Activated T-cell treated with anti-CD3 and anti-CD28 coated beads for 1 hour (primary cell): ENCODE measurements around the gene SEMA5A.

ENCODE experiments used
- DNase-seq: peaks from one replicate; pipeline ENCODE4 v3.0.0-alpha.2; 2020; ENCODE audit warnings: low read depth

The SEMA5A gene

GRCh38 chr5:9395706-9396105, 150.2 kb downstream of the SEMA5A start:
- no peak for DNase-seq

- DNase-seq = no peak
Measured at GRCh38 chr5:9394221-9394620, 151.7 kb downstream of the SEMA5A start.

- no peak for DNase-seq
Measured at GRCh38 chr5:9392625-9393024, 153.2 kb downstream of the SEMA5A start.

GRCh38 chr5:9391080-9391479, 154.8 kb downstream of the SEMA5A start:
- DNase-seq = no peak

GRCh38 chr5:9390113-9390512, 155.8 kb downstream of the SEMA5A start:
- DNase-seq = no peak

- DNase-seq = no peak
Measured at GRCh38 chr5:9388941-9389674, 156.8 kb downstream of the SEMA5A start.

- DNase-seq = no peak
Measured at GRCh38 chr5:9387879-9388278, 158.0 kb downstream of the SEMA5A start.

- no peak for DNase-seq
Measured at GRCh38 chr5:9386945-9387344, 158.9 kb downstream of the SEMA5A start.

- DNase-seq = no peak
Measured at GRCh38 chr5:9382522-9382921, 163.4 kb downstream of the SEMA5A start.

GRCh38 chr5:9381464-9381863, 164.4 kb downstream of the SEMA5A start:
- DNase-seq = no peak

GRCh38 chr5:9380109-9380508, 165.8 kb downstream of the SEMA5A start:
- DNase-seq = no peak

GRCh38 chr5:9376363-9377117, 169.3 kb downstream of the SEMA5A start:
- DNase-seq = no peak

- no peak for DNase-seq
Measured at GRCh38 chr5:9375756-9376155, 170.1 kb downstream of the SEMA5A start.

- DNase-seq = no peak
Measured at GRCh38 chr5:9374025-9374424, 171.8 kb downstream of the SEMA5A start.

- DNase-seq = no peak
Measured at GRCh38 chr5:9373571-9373970, 172.3 kb downstream of the SEMA5A start.

- no peak for DNase-seq
Measured at GRCh38 chr5:9370256-9370655, 175.6 kb downstream of the SEMA5A start.

- no peak for DNase-seq
Measured at GRCh38 chr5:9365512-9365911, 180.4 kb downstream of the SEMA5A start.

- DNase-seq = no peak
Measured at GRCh38 chr5:9363449-9363848, 182.4 kb downstream of the SEMA5A start.

GRCh38 chr5:9363026-9363425, 182.8 kb downstream of the SEMA5A start:
- no peak for DNase-seq

- no peak for DNase-seq
Measured at GRCh38 chr5:9362600-9362999, 183.3 kb downstream of the SEMA5A start.

- peak; percentile 1 for DNase-seq
Measured at GRCh38 chr5:9361835-9362234, 184.0 kb downstream of the SEMA5A start.

GRCh38 chr5:9358961-9359685, 186.8 kb downstream of the SEMA5A start:
- DNase-seq = no peak

- no peak for DNase-seq
Measured at GRCh38 chr5:9356351-9356825, 189.5 kb downstream of the SEMA5A start.
